Smooth muscle cell of the brain vasculature (primary cell): ENCODE results near the gene RNASE12.
"Not testable (repeated sequence)": the region's sequence is repeated elsewhere in the genome, so short reads cannot be mapped to it uniquely, and the experiment has no call there.

ENCODE experiments used
- DNase-seq: peaks from one replicate; pipeline ENCODE4 v3.0.0-alpha.2; 2012; ENCODE audit warnings: low read depth, low spot score

The RNASE12 gene

GRCh38 chr14:20583142-20583541 is 8.0 kb downstream of the RNASE12 start:
- DNase-seq, result no peak

- no peak for DNase-seq
Observed at GRCh38 chr14:20580242-20580641, 10.9 kb downstream of the RNASE12 start.

GRCh38 chr14:20578784-20579502 is 12.2 kb downstream of the RNASE12 start:
- DNase-seq, result no peak

- no peak for DNase-seq
Observed at GRCh38 chr14:20578325-20578724, 12.9 kb downstream of the RNASE12 start.

- not testable (repeated sequence) for DNase-seq
Observed at GRCh38 chr14:20572382-20572990, 18.7 kb downstream of the RNASE12 start.

DNA sequence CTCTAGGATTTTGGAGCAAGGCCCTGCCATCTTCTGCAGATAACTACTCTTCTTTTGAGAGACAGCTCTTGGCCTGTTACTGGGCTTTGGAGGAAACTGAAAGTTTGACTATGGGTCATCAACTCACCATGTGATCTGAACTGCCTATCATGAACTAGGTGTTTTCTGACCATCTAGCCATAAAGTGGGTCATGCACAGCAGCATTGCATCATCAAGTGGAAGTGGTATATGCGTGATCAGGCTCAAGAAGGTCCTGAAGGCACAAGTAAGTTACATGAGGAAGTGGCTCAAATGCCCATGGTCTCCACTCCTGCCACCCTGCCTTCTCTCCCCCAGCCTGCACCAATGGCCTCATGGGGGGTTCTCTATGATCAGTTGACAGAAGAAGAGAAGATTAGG is 20.5 kb downstream of the RNASE12 start:
- not testable (repeated sequence) for DNase-seq

DNA sequence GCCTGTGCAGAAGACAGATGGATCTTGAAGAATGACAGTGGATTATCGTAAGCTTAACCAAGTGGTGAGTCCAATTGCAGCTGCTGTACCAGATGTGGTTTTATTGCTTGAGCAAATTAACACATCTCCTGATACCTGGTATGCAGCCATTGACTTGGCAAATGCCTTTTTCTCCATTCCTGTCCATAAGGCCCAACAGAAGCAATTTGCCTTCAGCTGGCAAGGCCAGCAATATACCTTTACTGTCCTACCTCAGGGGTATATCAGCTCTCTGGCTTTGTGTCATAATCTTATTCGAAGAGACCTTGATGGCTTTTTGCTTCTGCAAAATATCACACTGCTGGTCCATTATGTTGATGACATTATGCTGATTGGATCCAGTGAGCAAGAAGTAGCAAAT is 21.3 kb downstream of the RNASE12 start:
- not testable (repeated sequence) for DNase-seq

GRCh38 chr14:20569066-20569465 is 22.1 kb downstream of the RNASE12 start:
- DNase-seq, result no peak

DNA sequence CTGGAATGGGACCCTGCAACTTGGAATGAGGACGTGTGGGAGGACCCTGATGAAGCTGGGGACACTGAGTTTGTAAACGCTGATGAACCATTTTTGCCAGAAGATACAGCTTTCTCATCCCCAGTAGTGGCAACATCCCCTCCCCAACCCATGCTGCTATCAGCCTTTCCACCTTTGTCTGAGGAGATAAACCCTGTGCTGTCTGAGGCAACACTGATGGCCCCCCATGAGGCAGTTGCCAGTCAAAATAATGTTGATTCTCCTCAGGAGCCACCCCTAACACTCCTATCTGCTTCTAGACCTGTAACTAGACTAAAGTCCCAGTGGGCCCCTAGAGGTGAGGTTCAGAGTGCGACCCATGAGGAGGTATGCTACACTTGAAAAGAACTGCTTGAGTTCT is 22.8 kb downstream of the RNASE12 start:
- no peak for DNase-seq

- not testable (repeated sequence) for DNase-seq
Observed at GRCh38 chr14:20567199-20567598, 24.0 kb downstream of the RNASE12 start.

DNA sequence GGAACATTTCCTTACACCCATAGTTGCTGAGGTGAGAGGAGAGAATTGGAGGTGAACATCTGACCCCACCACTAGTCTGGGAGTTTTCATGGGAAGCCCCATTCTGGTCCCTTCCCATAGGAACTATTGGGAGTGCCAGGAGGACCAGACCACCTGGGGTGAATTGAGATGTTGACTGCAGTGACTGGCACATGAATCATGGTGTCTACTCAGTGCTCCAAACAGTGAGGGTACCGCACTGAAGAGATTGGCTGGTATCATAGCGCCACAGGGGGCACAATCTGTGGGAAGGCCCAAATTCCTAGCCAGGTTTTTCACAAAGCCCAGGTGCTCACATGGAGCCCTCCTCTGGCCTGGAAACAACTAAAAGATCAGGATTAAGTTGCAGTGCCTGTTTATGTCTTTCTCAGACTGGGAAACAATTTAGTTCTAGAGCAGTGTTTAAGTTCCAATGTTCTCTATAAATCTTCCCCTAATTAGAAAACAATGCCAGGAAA is 26.6 kb downstream of the RNASE12 start:
- no peak for DNase-seq

DNA sequence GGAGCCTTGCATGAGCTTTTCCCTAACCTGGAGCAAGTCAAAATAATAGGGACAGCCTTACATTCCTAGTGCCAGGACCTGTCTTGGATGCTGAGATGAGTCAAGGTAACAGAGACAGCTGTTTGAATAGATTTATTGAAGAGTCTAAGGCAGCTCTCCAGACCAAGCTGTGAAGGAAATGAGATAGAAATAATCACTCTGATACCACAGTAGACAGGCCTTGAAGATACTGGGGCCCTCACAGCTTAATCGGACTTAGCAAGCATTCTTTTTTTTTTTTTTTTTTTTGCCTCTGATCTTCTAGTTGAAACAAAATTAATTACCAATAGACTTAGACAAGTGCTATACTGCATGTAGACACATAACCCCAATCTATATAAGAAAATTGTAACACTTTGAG is 27.2 kb downstream of the RNASE12 start:
- no peak for DNase-seq

- no peak for DNase-seq
Observed at GRCh38 chr14:20560961-20561360, 30.2 kb downstream of the RNASE12 start, which contains the start of gene RNASE9. TSS of gene RNASE9 (minus strand) at chr14:20561047.

DNA sequence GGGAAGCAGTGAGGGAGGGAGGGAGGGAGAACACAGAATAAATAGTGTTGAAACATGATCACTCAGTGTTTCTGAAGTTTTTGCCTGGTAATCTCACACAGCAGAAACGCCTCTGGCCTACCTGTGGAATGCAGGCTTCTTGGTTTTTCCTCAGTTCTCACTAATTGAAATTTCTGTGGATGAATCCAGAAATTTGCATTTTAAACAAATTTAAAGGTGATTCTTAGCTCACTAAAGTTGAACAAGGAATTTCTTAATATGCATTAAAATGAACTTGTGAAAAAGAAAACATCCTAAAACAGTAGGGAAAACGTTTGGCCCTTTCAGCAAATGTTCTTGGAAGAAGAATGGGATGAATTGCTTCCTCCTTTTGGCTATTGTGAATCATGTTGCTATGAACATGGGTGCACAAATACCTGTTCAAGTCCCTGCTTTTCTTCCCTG is 31.7 kb downstream of the RNASE12 start:
- no peak for DNase-seq

DNA sequence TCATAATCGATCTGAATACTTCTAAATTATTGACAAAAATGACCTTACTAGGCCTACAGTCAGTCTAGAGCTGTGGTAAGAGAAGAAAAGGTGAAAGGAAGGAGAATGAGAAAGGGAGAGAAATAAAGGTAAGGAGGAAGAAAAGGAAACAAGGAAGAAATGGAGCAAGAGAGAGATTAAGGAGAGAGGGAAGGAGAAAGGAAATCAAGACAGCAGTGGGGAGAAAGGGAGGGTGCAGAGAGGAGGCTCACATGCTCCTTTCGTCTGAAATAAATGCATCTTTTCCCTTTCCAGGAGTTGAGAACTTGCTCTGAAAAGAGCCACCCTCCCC is 34.0 kb downstream of the RNASE12 start:
- no peak for DNase-seq

DNA sequence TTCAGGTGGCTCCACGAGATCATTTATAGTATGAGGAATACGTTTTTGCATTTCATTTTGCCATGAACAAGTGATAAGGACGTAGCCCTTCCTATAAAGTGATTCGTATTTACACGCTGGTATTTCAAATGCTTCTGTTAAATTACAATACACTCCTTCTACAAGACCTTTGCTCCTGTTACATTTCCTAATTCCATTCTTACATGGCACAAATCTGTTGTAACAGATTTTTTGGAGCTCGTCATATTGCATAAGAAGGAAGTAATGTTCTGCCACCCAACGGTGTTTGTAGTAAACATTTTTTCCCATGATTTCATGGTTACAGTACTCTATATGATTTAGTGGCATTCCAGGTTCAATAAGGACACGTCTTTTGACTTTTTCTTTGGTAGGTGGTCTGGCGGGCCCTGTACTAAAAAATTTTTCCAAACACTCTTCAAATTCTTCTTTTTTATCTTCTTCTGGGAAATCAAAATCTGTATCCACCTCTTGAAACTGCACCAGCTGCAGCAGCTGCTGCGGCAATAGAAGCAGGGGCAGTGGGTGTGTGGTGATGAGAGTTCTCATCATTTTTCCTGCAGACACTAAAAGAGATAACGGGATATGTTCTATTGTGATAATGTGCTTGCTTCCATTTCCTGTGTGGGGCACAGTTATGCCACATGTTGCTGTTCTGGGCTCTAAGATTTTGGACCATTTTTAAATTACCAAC is 34.5 kb downstream of the RNASE12 start:
- no peak for DNase-seq

- no peak for DNase-seq
Observed at GRCh38 chr14:20555845-20556244, 35.3 kb downstream of the RNASE12 start.

- no peak for DNase-seq
Observed at GRCh38 chr14:20553024-20553423, 38.2 kb downstream of the RNASE12 start.

DNA sequence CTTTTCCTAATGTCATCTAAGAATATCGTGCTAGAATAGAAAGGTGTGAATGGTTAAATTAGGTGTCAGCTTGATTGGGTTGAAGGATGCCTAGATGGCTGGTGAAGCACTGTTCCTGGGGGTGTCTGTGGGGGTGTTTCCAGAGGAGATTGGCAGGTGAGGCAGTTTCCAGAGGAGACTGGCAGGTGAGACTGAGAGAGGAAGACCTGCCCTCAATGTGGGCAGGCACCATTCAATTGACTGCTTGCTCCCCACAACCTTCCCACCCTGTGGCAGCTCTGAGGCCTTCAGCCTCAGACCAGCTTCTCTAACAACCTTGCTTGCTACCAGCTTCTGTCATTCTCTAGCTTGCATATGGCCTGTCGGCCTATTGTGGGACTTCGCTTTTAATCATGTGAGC is 39.6 kb downstream of the RNASE12 start:
- no peak for DNase-seq

DNA sequence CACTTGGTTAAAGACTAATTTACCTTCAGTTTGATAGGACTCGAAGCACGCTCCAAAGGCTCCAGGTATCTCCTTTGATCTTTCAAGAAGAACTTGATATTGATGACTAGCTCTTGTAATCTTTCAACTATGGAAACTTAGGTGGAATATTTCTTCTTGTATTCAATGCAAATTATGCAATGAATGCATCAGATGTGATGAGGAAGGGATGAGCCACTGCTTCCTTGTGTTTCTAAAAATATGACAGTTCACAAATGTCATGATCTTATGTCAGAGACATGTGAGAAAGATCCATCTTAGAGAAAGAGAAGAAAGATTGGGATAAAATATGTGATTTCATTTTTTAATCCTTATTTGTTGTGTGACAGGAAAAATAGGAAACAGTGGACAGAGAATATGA is 40.2 kb downstream of the RNASE12 start:
- DNase-seq, result no peak

- DNase-seq, result no peak
Observed at GRCh38 chr14:20548414-20549158, 42.6 kb downstream of the RNASE12 start.

GRCh38 chr14:20546877-20547276 is 44.3 kb downstream of the RNASE12 start:
- no peak for DNase-seq
